Measurements from ENCODE around the gene CCNB3. TPM values are rescaled to one million over a fixed set of nuclear protein-coding genes. Genes with fewer than 3 reads are reported as not detected.

CCNB3 gene
- total and polyA plus RNA-seq, 2 of the 4 experiments (the other 2 are of a cell fraction) = 0.09 to 0.18 TPM

DNA sequence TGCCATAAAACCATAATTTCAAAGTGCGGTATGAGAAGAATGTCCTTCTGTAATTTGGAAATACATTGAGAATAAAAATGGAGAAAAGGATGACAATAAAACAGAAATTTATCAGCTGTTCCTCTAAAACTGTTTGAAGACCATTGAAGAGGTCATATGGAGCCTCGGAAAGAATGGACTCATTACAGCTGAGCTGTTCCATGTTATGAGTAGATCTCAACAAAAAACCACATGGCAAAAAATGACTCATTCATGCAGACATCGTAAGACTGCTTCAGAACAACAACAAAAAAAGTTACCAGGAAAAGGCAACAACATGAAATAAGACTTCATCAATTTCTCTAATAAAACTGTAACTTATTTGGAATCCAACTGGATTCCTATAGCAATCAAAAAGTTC is 43.4 kb upstream of the CCNB3 start:
- Histone ChIP-seq H3K18ac (ENCODE audit: low read depth, low read length) (no peak overlapping the region), H2BK20ac (ENCODE audit: low read depth, low read length) (no peak overlapping the region), H3K27ac (ENCODE audit: insufficient read depth, low read length) (no peak overlapping the region), H3K9me1 (ENCODE audit: insufficient read depth, low read length) (no peaks in the 10 kb centered on the region), H2AFZ (replicated peaks; ENCODE audit: low read length, poor library complexity) (no peak overlapping the region), H4K91ac (ENCODE audit: insufficient read depth, low read depth, low read length) (no peak overlapping the region), H2AK5ac (ENCODE audit: low read depth, low read length) (no peak overlapping the region), H3K9me3 (ENCODE audit: control insufficient read depth, insufficient read depth, low read length) (no peaks in the 10 kb centered on the region), H2BK5ac (ENCODE audit: low read depth, low read length, poor library complexity, severe bottlenecking) (no peak overlapping the region), H3K4me1 (ENCODE audit: control insufficient read depth, insufficient read depth, low read length) (no peaks in the 10 kb centered on the region), H3K27me3 (ENCODE audit: control insufficient read depth, insufficient read depth, low read length) (0 out of 2 replicates have a peak, but pooled peaks cover 2% of the 10 kb centered on the region), H2AK9ac (replicated peaks; ENCODE audit: low read depth, low read length, poor library complexity) (no peak overlapping the region), H4K8ac (ENCODE audit: low read depth in 2 of 2, low read length in 2 of 2) (no peak overlapping the region), H2BK15ac (ENCODE audit: low read depth, low read length) (no peak overlapping the region), H4K20me1 (ENCODE audit: insufficient read depth, low read length) (no peaks in the 10 kb centered on the region), H3K4ac (ENCODE audit: low read depth, low read length) (no peak overlapping the region), H3K4me2 (ENCODE audit: low read depth, low read length) (no peak overlapping the region), H3K4me3 (ENCODE audit: insufficient read depth, low read depth, low read length) (no peak overlapping the region), H3K79me1 (ENCODE audit: low read depth in 1 of 2, low read length in 2 of 2) (no peaks in the 10 kb centered on the region), H2BK120ac (ENCODE audit: low read depth, low read length) (no peak overlapping the region), H4K5ac (ENCODE audit: low read depth, low read length) (no peak overlapping the region), H3K9ac (ENCODE audit: low read depth, low read length) (no peak overlapping the region), H3K56ac (ENCODE audit: extremely low read depth, insufficient read depth, low read length) (no peak overlapping the region), H3K36me3 (ENCODE audit: control insufficient read depth, insufficient read depth, low read length) (no peaks in the 10 kb centered on the region), H3K14ac (replicated peaks; ENCODE audit: low read depth, low read length) (no peak overlapping the region), H3K23ac (ENCODE audit: low read depth, low read length) (no peak overlapping the region)
- in situ Hi-C loops (cut with MboI; ENCODE audit: low sequenced_read_pairs) (no loop called here), intact Hi-C loops (cut with micrococcal nuclease) (no loop called here), dilution Hi-C loops (cut with HindIII; ENCODE audit: low sequenced_read_pairs, unreplicated experiment) (no loop called here)
- CTCF ChIA-PET = no interaction called here
- ATAC-seq (ENCODE audit: low read depth) (no peak), DNase-seq (peak; percentile 4)
- no peak for TF ChIP-seq MAFK (IDR thresholded peaks at IDR 0.05; ENCODE audit: low read depth, low read length)
- TF ChIP-seq BHLHE40 (IDR thresholded peaks at IDR 0.05; ENCODE audit: low read depth, low read length) = no peak
- no peak for TF ChIP-seq NFE2L2 (IDR thresholded peaks at IDR 0.05; ENCODE audit: low read depth, low read length)
- TF ChIP-seq RCOR1 (IDR thresholded peaks at IDR 0.05; ENCODE audit: insufficient replicate concordance, low read length) = no peak
- no peak for TF ChIP-seq RAD21 (IDR thresholded peaks at IDR 0.05; ENCODE audit: low read length)
- no peak for TF ChIP-seq POLR2A (IDR thresholded peaks at IDR 0.05; ENCODE audit: low read depth, low read length)
- TF ChIP-seq SMC3 (IDR thresholded peaks at IDR 0.05; ENCODE audit: low read depth, low read length) = no peak
- TF ChIP-seq, protein P1, sequence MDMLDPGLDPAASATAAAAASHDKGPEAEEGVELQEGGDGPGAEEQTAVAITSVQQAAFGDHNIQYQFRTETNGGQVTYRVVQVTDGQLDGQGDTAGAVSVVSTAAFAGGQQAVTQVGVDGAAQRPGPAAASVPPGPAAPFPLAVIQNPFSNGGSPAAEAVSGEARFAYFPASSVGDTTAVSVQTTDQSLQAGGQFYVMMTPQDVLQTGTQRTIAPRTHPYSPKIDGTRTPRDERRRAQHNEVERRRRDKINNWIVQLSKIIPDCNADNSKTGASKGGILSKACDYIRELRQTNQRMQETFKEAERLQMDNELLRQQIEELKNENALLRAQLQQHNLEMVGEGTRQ (IDR thresholded peaks at IDR 0.05; ENCODE audit: low read depth, low read length) = no peak
- TF ChIP-seq CHD1 (IDR thresholded peaks at IDR 0.05; ENCODE audit: low read depth, low read length) = no peak
- TF ChIP-seq, protein P2, sequence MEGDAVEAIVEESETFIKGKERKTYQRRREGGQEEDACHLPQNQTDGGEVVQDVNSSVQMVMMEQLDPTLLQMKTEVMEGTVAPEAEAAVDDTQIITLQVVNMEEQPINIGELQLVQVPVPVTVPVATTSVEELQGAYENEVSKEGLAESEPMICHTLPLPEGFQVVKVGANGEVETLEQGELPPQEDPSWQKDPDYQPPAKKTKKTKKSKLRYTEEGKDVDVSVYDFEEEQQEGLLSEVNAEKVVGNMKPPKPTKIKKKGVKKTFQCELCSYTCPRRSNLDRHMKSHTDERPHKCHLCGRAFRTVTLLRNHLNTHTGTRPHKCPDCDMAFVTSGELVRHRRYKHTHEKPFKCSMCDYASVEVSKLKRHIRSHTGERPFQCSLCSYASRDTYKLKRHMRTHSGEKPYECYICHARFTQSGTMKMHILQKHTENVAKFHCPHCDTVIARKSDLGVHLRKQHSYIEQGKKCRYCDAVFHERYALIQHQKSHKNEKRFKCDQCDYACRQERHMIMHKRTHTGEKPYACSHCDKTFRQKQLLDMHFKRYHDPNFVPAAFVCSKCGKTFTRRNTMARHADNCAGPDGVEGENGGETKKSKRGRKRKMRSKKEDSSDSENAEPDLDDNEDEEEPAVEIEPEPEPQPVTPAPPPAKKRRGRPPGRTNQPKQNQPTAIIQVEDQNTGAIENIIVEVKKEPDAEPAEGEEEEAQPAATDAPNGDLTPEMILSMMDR (conservative IDR thresholded peaks at IDR 0.05; ENCODE audit: low read depth, low read length) = no peak
- WGBS, 2 experiments (ENCODE audit: extremely low coverage in 2 of 2, insufficient read length in 1 of 2) = no CpG with 5 or more reads among the region's 3 CpGs
- POLR2A ChIA-PET (ENCODE audit: unreplicated experiment) = no interaction called here
- no TSS peak for BruUV-seq (replicated peaks)
